NB4 (cell line): ENCODE data around the gene BIRC3.

Experiments
- MYC ChIP-seq: IDR thresholded peaks from 2 replicates; pipeline ENCODE4 v1.6.1; 2011; ENCODE audit warnings: low read depth, low read length
- POLR2A ChIP-seq: IDR thresholded peaks from 2 replicates; pipeline ENCODE4 v1.6.1; 2011; ENCODE audit warnings: mild to moderate bottlenecking; ENCODE audit not compliant: insufficient read length; ENCODE audit errors: extremely low read depth
- TF ChIP-seq, protein P1 (sequence below): IDR thresholded peaks from one replicate; pipeline ENCODE4 v1.5.1; 2012; ENCODE audit warnings: low read depth, low read length
- TF ChIP-seq, protein P2 (sequence below): IDR thresholded peaks from 2 replicates; pipeline ENCODE4 v1.6.1; 2011; ENCODE audit warnings: low read depth, low read length

DNA sequence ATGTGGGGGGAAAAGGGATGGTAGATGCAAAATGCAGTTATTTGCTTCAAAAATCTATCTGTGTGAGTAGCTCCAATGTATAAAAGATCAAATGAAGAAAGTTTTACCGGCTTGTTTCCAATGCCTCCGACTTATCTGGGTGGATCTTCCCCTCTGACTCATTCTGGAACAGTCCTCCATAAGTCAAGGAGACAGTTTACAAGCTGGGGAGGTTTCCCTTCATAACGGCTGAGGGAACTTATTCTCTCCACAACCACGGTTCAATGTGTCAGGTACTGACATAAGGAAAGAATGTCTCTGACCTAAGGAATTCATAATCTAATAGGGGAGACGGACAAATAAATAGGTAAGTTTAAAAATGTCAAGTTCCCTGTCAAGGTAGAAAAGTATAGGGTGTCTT is 49.7 kb upstream of the BIRC3 start:
- TF ChIP-seq, protein P1, sequence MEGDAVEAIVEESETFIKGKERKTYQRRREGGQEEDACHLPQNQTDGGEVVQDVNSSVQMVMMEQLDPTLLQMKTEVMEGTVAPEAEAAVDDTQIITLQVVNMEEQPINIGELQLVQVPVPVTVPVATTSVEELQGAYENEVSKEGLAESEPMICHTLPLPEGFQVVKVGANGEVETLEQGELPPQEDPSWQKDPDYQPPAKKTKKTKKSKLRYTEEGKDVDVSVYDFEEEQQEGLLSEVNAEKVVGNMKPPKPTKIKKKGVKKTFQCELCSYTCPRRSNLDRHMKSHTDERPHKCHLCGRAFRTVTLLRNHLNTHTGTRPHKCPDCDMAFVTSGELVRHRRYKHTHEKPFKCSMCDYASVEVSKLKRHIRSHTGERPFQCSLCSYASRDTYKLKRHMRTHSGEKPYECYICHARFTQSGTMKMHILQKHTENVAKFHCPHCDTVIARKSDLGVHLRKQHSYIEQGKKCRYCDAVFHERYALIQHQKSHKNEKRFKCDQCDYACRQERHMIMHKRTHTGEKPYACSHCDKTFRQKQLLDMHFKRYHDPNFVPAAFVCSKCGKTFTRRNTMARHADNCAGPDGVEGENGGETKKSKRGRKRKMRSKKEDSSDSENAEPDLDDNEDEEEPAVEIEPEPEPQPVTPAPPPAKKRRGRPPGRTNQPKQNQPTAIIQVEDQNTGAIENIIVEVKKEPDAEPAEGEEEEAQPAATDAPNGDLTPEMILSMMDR = no peak
- no peak for TF ChIP-seq POLR2A
- TF ChIP-seq, protein P2, sequence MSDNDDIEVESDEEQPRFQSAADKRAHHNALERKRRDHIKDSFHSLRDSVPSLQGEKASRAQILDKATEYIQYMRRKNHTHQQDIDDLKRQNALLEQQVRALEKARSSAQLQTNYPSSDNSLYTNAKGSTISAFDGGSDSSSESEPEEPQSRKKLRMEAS = no peak
- TF ChIP-seq MYC = no peak
